ENCODE results near the gene TMEM47.

The TMEM47 gene

GRCh38 chrX:34656842-34657725 lies at the start of gene TMEM47:
Gene TMEM47 (minus strand): TSS chrX:34657285. CDS start chrX:34657029, 256 bp downstream.
- TF ChIP-seq CTCF (IDR thresholded peaks at IDR 0.05) (no peak), ZFX (IDR thresholded peaks at IDR 0.05; ENCODE audit: borderline replicate concordance) (no peak)
- no peak within 1 kb of the TSS for H3K27ac ChIP-seq

- TF ChIP-seq CTCF (IDR thresholded peaks at IDR 0.05) (no peak), ZFX (IDR thresholded peaks at IDR 0.05; ENCODE audit: borderline replicate concordance) (no peak)
- no peak overlapping the region for H3K27ac ChIP-seq
Observed at GRCh38 chrX:34687095-34687494, 30.0 kb upstream of the TMEM47 start.

- H3K27ac ChIP-seq, result no peak overlapping the region
- TF ChIP-seq ZFX (IDR thresholded peaks at IDR 0.05; ENCODE audit: borderline replicate concordance), result no peak
- no peak for TF ChIP-seq CTCF (IDR thresholded peaks at IDR 0.05)
Observed at GRCh38 chrX:34659575-34659974, 2.5 kb upstream of the TMEM47 start.

DNA sequence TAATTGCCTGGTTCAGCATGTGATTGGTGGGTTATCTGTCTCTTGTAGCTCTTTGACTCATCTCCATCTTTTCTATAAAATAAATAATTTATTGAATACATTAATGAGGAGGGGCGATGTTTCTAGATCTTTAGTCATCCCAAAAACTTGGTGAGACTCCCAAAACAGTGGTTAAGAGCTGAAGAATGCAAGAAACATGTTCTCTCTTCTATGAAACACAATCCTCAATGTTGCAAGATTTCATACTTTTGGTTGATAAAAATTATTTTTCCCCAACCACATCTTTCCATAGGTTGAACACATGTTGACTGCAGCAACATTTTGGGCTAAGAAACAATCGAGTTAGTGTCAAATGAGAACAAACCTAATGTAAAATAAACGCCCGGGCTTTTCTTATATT lies 1.2 kb upstream of the TMEM47 start:
- TF ChIP-seq ZFX (IDR thresholded peaks at IDR 0.05; ENCODE audit: borderline replicate concordance) (no peak), CTCF (IDR thresholded peaks at IDR 0.05) (no peak)
- H3K27ac ChIP-seq, result no peak overlapping the region

GRCh38 chrX:34657726-34658070 lies 613 bp upstream of the TMEM47 start:
- no peak for TF ChIP-seq ZFX (IDR thresholded peaks at IDR 0.05; ENCODE audit: borderline replicate concordance)
- TF ChIP-seq CTCF (IDR thresholded peaks at IDR 0.05), result no peak
- no peak overlapping the region for H3K27ac ChIP-seq

DNA sequence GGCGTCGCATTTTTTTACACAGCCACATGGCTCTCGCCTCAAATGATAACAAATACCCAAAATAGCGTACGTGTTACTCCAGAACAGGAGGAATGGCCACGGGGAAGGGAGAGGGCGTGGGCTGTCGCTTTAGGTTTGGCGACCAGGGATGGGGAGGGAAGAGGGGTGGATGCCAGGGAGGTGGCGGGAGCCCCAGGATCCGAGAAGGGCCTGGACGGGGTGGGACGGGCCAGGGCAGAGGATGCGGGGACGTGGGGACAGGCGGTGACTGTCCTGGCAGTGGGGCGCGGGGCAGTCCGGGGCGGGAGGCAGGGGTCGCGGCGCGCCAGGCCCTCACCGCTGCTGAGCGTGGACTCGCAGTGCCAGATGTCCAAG lies 631 bp downstream of the TMEM47 start:
- TF ChIP-seq ZFX (IDR thresholded peaks at IDR 0.05; ENCODE audit: borderline replicate concordance), result no peak
- H3K27ac ChIP-seq, result no peak overlapping the region

- TF ChIP-seq ZFX (IDR thresholded peaks at IDR 0.05; ENCODE audit: borderline replicate concordance) (no peak), CTCF (IDR thresholded peaks at IDR 0.05) (no peak)
- no peak overlapping the region for H3K27ac ChIP-seq
Observed at GRCh38 chrX:34655501-34656455, 1.3 kb downstream of the TMEM47 start.

Measured in 22Rv1 (cell line).